Endothelial cell of umbilical vein (primary cell): ENCODE data around the gene NOP9. TPM values are rescaled to one million over a fixed set of nuclear protein-coding genes. Genes with fewer than 3 reads are reported as not detected.
A peak's percentile ranks its signal among the peaks of the same experiment; 100 is the strongest.

Experiments
- BruUV-seq: library from RNA; stranded (reverse); fragments of 400-500 nt; replicated peaks from 2 replicates; lab custom pipeline; 2021; lab: Mats Ljungman, UMichigan
- CTCF ChIA-PET: fragments of 300-600, 350-600 bp; sonication (Branson Sonifier 250); formaldehyde crosslinking; loops from one replicate; lab custom pipeline; 2021; ENCODE audit warnings: antibody characterized with exemption, inconsistent platforms; lab: Charles Lee
- POLR2A ChIA-PET: fragments of 300-600, 350-600 bp; sonication (Branson Sonifier 250); formaldehyde crosslinking; loops from one replicate; lab custom pipeline; 2021; ENCODE audit warnings: antibody characterized with exemption, inconsistent platforms; lab: Charles Lee
- DNase-seq: peaks from one replicate; pipeline ENCODE4 v3.0.0-alpha.2; 2011; ENCODE audit warnings: low read depth, low spot score
- FAIRE-seq: peaks from 2 replicates; lab custom pipeline; 2011; peaks lifted over from hg19 to GRCh38; lab: Jason Lieb, UNC
- H2AFZ ChIP-seq: 2 replicates; pipeline ENCODE4 v1.6.0; 2012; ENCODE audit warnings: low read depth, low read length, control low read depth, inconsistent platforms
- H3K27ac ChIP-seq: 2 replicates; pipeline ENCODE4 v1.5.1; 2011; ENCODE audit warnings: low read depth, mild to moderate bottlenecking, control low read depth, low read length, moderate library complexity; ENCODE audit not compliant: insufficient read depth
- H3K27me3 ChIP-seq, 2 experiments: 2 replicates each; pipeline versions ENCODE4 v1.6.0 to v1.6.1; 2011; ENCODE audit warnings: low read length in 2 of 2, mixed read lengths in 1 of 2; ENCODE audit not compliant: control insufficient read depth in 2 of 2, insufficient read depth in 2 of 2
- H3K36me3 ChIP-seq, 2 experiments: 2 replicates in 1 of 2; 3 replicates in 1 of 2; pipeline ENCODE4 v1.5.1; 2011; ENCODE audit warnings: low read length in 2 of 2, mild to moderate bottlenecking in 1 of 2, moderate library complexity in 1 of 2; ENCODE audit not compliant: control insufficient read depth in 2 of 2, insufficient read depth in 2 of 2; ENCODE audit errors: extremely low read depth in 1 of 2
- H3K4me1 ChIP-seq: 3 replicates; pipeline ENCODE4 v1.5.1; 2011; ENCODE audit warnings: mild to moderate bottlenecking, low read length; ENCODE audit not compliant: control insufficient read depth, insufficient read depth; ENCODE audit errors: extremely low read depth
- H3K4me2 ChIP-seq: 2 replicates; pipeline ENCODE4 v1.6.1; 2011; ENCODE audit warnings: low read length, control low read depth, mixed read lengths; ENCODE audit not compliant: insufficient read depth
- H3K4me3 ChIP-seq, 3 experiments: fragments of 200-600 bp in 1 of 3; sonication (generic), shearing (Covaris generic) in 1 of 3; replicated peaks in 1 of 3; 2 replicates each; pipeline ENCODE4 v1.5.1; 2011 to 2016; ENCODE audit warnings: control low read depth in 3 of 3, low read length in 3 of 3, mild to moderate bottlenecking in 2 of 3, inconsistent platforms in 1 of 3, low read depth in 1 of 3, moderate library complexity in 1 of 3; ENCODE audit not compliant: insufficient read depth in 1 of 3
- H3K79me2 ChIP-seq: 2 replicates; pipeline ENCODE4 v1.6.0; 2012; ENCODE audit warnings: low read length, inconsistent platforms; ENCODE audit not compliant: control insufficient read depth, insufficient read depth
- H3K9ac ChIP-seq: replicated peaks from 2 replicates; pipeline ENCODE3; 2011; ENCODE audit warnings: low read length, control low read depth; ENCODE audit not compliant: insufficient read depth; ENCODE audit errors: extremely low read depth
- H3K9me1 ChIP-seq: replicated peaks from 3 replicates; pipeline ENCODE4 v1.6.0; 2011; ENCODE audit warnings: mild to moderate bottlenecking, low read length; ENCODE audit not compliant: control insufficient read depth, insufficient read depth; ENCODE audit errors: extremely low read depth
- H3K9me3 ChIP-seq: replicated peaks from 2 replicates; pipeline ENCODE4 v1.5.1; 2012; ENCODE audit warnings: low read length, inconsistent platforms; ENCODE audit not compliant: control insufficient read depth, insufficient read depth
- H4K20me1 ChIP-seq: replicated peaks from 2 replicates; pipeline ENCODE3; 2011; ENCODE audit warnings: mild to moderate bottlenecking, low read length; ENCODE audit not compliant: control insufficient read depth, insufficient read depth; ENCODE audit errors: extremely low read depth
- EZH2 ChIP-seq: IDR thresholded peaks from 2 replicates; pipeline ENCODE4 v1.6.1; 2012; ENCODE audit warnings: borderline replicate concordance, low read depth, mild to moderate bottlenecking, moderate library complexity, low read length, inconsistent platforms; ENCODE audit not compliant: severe bottlenecking
- GATA2 ChIP-seq: IDR thresholded peaks from 2 replicates; pipeline ENCODE4 v1.7.0; 2011; ENCODE audit warnings: low read depth, mild to moderate bottlenecking, moderate library complexity, mixed read lengths, low read length; ENCODE audit not compliant: insufficient read length, insufficient read depth
- JUN ChIP-seq: IDR thresholded peaks from 2 replicates; pipeline ENCODE4 v1.6.1; 2011; ENCODE audit warnings: borderline replicate concordance, low read depth; ENCODE audit not compliant: insufficient read length, insufficient read depth
- MYC ChIP-seq: IDR thresholded peaks from one replicate; pipeline ENCODE4 v1.6.1; 2011; ENCODE audit warnings: mild to moderate bottlenecking, low read depth, low read length
- POLR2AphosphoS5 ChIP-seq: IDR thresholded peaks from 2 replicates; pipeline ENCODE4 v1.6.1; 2012; ENCODE audit warnings: low read depth, mild to moderate bottlenecking, control low read depth, low read length, moderate library complexity; ENCODE audit not compliant: insufficient read depth
- dilution Hi-C: fragments of 300-500 bp; cut with MboI; formaldehyde crosslinking; loops from one replicate; pipeline ENCODE4 v1.15.0; 2019; ENCODE audit warnings: low sequenced_read_pairs; ENCODE audit not compliant: extremely low pct_ligation_motif_present
- intact Hi-C: fragments of 100-400 bp; cut with micrococcal nuclease; formaldehyde crosslinking; loops from one replicate; pipeline ENCODE4 v1.10.0; 2022
- polyA plus RNA-seq, 4 experiments: library from polyadenylated mRNA; depleted of rRNA in 3 of 4; stranded (reverse) in 3 of 4; unstranded in 1 of 4; fragments of >200 nt; gene quantifications; 2 replicates each; pipeline versions ENCODE4 v1.2.1 to v1.2.3, GENCODE V29; 2011 to 2012; ENCODE audit warnings: missing spikeins in 1 of 4
- total RNA-seq: library from RNA; stranded (reverse); gene quantifications from 2 replicates; pipeline ENCODE4 v1.2.3, GENCODE V29; 2021
- TF ChIP-seq, protein P1 (sequence below): IDR thresholded peaks from 2 replicates; pipeline ENCODE4 v1.6.1; 2011; ENCODE audit not compliant: insufficient read depth, insufficient read length

The NOP9 gene
- total and polyA plus RNA-seq, 2 donors (not counting 3 experiments of a cell fraction or from before 2014, with no cell fraction given): 16.2 to 31.0 TPM

DNA sequence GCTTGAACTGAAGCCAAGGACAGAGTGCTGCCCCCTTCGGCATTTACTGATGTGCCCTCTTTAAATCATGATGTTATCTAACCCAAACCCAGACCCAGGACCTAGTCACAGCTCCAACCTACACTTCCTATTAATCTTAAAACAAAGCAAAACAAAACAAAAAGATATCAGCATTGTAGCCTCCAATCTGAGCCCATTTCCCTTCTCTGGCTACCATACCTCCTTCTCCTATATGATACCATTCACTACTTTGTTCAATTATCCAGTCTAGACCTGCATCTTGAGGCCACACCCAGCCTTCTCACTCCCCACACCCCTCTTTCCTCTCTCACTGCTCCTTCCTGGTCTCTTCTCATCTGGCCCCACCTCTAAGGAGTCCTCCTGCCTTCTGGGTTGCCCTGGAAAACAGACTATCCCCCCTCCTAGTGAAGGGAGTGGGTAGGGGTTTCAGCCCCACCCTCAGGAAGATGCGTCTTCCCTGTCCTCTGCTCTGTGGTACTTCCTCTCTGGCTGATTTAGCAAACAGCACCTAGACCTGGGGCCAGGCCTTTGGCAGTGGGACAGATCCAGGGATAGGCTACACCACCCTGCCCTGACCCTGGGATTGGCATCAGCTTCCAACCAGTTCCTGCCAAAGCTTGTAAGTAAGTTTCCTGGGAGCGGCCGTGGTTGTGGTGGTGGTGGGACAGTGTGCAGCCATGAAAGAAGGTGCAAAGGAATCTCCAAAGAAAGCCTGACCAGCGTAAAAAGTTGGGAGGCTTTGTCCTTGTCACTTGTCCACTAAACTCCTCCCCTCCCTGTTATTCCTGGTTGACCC, 14.9 kb downstream of the NOP9 start:
- intact Hi-C loops: no loop called here
- ChIA-PET POLR2A (no interaction called here), CTCF (interaction anchor here (1.1 to 5.3 kb wide), 5 partner anchors 18 to 127 kb away, joined by 3 to 38 read pairs (median 10); partner anchors contain the start of gene TINF2)
- no TSS peak for BruUV-seq
- no peaks in the 10 kb centered on the region for H3K9me3 ChIP-seq
- H3K27ac ChIP-seq: no peak overlapping the region
- H3K4me3 ChIP-seq: no peak overlapping the region
- peaks cover 77% of the 10 kb centered on the region for H3K4me1 ChIP-seq
- TF ChIP-seq EZH2 (no peak), MYC (no peak), POLR2AphosphoS5 (no peak), GATA2 (peak; percentile 44)
- TF ChIP-seq, protein P1, sequence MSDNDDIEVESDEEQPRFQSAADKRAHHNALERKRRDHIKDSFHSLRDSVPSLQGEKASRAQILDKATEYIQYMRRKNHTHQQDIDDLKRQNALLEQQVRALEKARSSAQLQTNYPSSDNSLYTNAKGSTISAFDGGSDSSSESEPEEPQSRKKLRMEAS: no peak
- H4K20me1 ChIP-seq: no peaks in the 10 kb centered on the region
- peak overlapping the region; percentile 14 for H3K4me2 ChIP-seq
- H3K79me2 ChIP-seq: no peaks in the 10 kb centered on the region
- dilution Hi-C loops: no loop called here
- H3K27me3 ChIP-seq: no peaks in the 10 kb centered on the region
- peaks cover 0 to 1% of the 10 kb centered on the region in 2 experiments for H3K36me3 ChIP-seq
- DNase-seq: no peak
- peak; percentile 69 for FAIRE-seq
- no peaks in the 10 kb centered on the region for H3K9me1 ChIP-seq
- no peak overlapping the region for H2AFZ ChIP-seq
- H3K9ac ChIP-seq: no peak overlapping the region

DNA sequence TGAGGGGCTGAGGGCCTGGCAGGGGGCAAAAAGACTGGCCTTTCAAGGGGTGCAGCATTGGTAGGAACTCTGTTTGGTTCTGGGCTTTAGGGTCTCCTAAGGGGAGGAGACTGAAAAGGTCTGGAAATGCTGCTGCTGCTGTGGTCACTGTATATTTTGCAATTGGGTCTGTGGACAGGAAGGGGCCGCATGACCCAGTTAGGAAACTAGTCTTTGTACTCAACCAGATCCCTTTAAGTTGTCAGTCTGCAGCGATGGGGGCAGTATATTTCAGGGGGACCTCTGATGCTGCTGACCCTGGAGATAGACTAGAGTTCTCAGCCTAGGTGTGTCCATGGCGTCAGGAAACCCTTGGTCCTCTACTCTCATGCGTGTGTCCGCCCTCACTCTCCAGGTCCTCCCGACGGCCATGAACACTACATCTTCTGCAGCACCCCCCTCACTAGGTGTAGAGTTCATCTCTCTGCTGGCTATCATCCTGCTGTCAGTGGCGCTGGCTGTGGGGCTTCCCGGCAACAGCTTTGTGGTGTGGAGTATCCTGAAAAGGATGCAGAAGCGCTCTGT, 15.7 kb downstream of the NOP9 start:
- no peak overlapping the region for H3K4me3 ChIP-seq
- DNase-seq: no peak
- intact Hi-C loops: no loop called here
- H2AFZ ChIP-seq: no peak overlapping the region
- no peaks in the 10 kb centered on the region for H3K79me2 ChIP-seq
- H3K27ac ChIP-seq: no peak overlapping the region
- no peak for TF ChIP-seq EZH2
- no peak for TF ChIP-seq GATA2
- TF ChIP-seq MYC: no peak
- TF ChIP-seq JUN: no peak
- no peaks in the 10 kb centered on the region for H3K9me1 ChIP-seq
- H3K9me3 ChIP-seq: no peaks in the 10 kb centered on the region
- peaks cover 0 to 1% of the 10 kb centered on the region in 2 experiments for H3K36me3 ChIP-seq
- dilution Hi-C loops: no loop called here
- H3K4me2 ChIP-seq: no peak overlapping the region
- no TSS peak for BruUV-seq
- peak; percentile 74 for FAIRE-seq
- CTCF ChIA-PET: interaction anchor here (1.0 to 1.7 kb wide), 4 partner anchors 17 to 121 kb away, joined by 4 to 9 read pairs (median 6); no protein-coding TSS in a partner anchor
- POLR2A ChIA-PET: no interaction called here
- no peaks in the 10 kb centered on the region for H4K20me1 ChIP-seq
- H3K27me3 ChIP-seq: no peaks in the 10 kb centered on the region
- H3K4me1 ChIP-seq: peaks cover 70% of the 10 kb centered on the region
- H3K9ac ChIP-seq: no peak overlapping the region
